Central memory CD4-positive, alpha-beta T cell (primary cell): ENCODE measurements around the gene GPN3.
A peak's percentile ranks its signal among the peaks of the same experiment; 100 is the strongest.
"Not testable (repeated sequence)": the region's sequence is repeated elsewhere in the genome, so short reads cannot be mapped to it uniquely, and the experiment has no call there.

ENCODE experiments used
- DNase-seq: peaks from one replicate; pipeline ENCODE4 v3.0.0; 2022
- total RNA-seq, 3 experiments: gene quantifications; one replicate each; lab custom pipeline; 2026; lab: John Stamatoyannopoulos, UW

Gene GPN3
- 6.9 to 46.4 (median 18.2) reads per million in 3 experiments for total RNA-seq

- peak; percentile 97 for DNase-seq
These were observed at the start of gene GPN3, which contains the start of gene FAM216A for GRCh38 chr12:110468214-110469048. Gene GPN3, minus strand, starts transcription at chr12:110468257. Its CDS starts 54 bp downstream, at chr12:110468203. Gene FAM216A, plus strand, starts transcription at chr12:110468845. Its CDS starts 31 bp downstream, at chr12:110468876.

GRCh38 chr12:110516995-110517394, 48.9 kb upstream of the GPN3 start:
- no peak for DNase-seq

GRCh38 chr12:110514363-110514762, 46.3 kb upstream of the GPN3 start:
- DNase-seq = no peak

GRCh38 chr12:110513842-110514241, 45.8 kb upstream of the GPN3 start:
- DNase-seq = no peak

- no peak for DNase-seq
These were observed 40.1 kb upstream of the GPN3 start for GRCh38 chr12:110508071-110508586.

GRCh38 chr12:110505332-110505731, 37.3 kb upstream of the GPN3 start:
- DNase-seq = no peak

- no peak for DNase-seq
These were observed 35.4 kb upstream of the GPN3 start for GRCh38 chr12:110503432-110503831.

- DNase-seq = peak; percentile 100
These were observed 34.0 kb upstream of the GPN3 start, which contains the start of the genes RAD9B and VPS29 for GRCh38 chr12:110501752-110502738. Gene RAD9B, plus strand, starts transcription at chr12:110502331. Its CDS starts 7 bp downstream, at chr12:110502338. Gene VPS29, minus strand, starts transcription at chr12:110502111. Its CDS starts 60 bp downstream, at chr12:110502051.

GRCh38 chr12:110501399-110501751, 33.3 kb upstream of the GPN3 start:
- DNase-seq = no peak

- DNase-seq = no peak
These were observed 31.1 kb upstream of the GPN3 start for GRCh38 chr12:110498984-110499706.

- no peak for DNase-seq
These were observed 7.4 kb upstream of the GPN3 start for GRCh38 chr12:110475426-110475825.

GRCh38 chr12:110467847-110468213, 227 bp downstream of the GPN3 start:
- no peak for DNase-seq

GRCh38 chr12:110466791-110467190, 1.3 kb downstream of the GPN3 start:
- no peak for DNase-seq

GRCh38 chr12:110465765-110466164, 2.3 kb downstream of the GPN3 start:
- DNase-seq = not testable (repeated sequence)

GRCh38 chr12:110465024-110465423, 3.0 kb downstream of the GPN3 start:
- no peak for DNase-seq

- not testable (repeated sequence) for DNase-seq
These were observed 6.9 kb downstream of the GPN3 start for GRCh38 chr12:110461189-110461588.

GRCh38 chr12:110458756-110459155, 9.3 kb downstream of the GPN3 start:
- no peak for DNase-seq

- no peak for DNase-seq
These were observed 14.3 kb downstream of the GPN3 start for GRCh38 chr12:110453569-110454296.

GRCh38 chr12:110451263-110451662, 16.8 kb downstream of the GPN3 start:
- DNase-seq = no peak

- DNase-seq = peak; percentile 93
These were observed 18.1 kb downstream of the GPN3 start, which contains the start of gene ARPC3 for GRCh38 chr12:110449799-110450497. Gene ARPC3, minus strand, starts transcription at chr12:110450337. Its CDS starts 77 bp downstream, at chr12:110450260.

GRCh38 chr12:110444455-110444854, 23.6 kb downstream of the GPN3 start:
- no peak for DNase-seq
